DOHH2 (cell line): Measurements from ENCODE around the gene MRPS5.

Experiments used
- CTCF ChIP-seq: fragments of 200-600 bp; sonication (generic); IDR thresholded peaks from one replicate; pipeline ENCODE4 v1.5.1; 2014; ENCODE audit warnings: antibody characterized with exemption, mild to moderate bottlenecking, low read depth, low read length; ENCODE audit not compliant: poor library complexity, severe bottlenecking
- EZH2phosphoT487 ChIP-seq: fragments of 200-600 bp; sonication (generic); IDR thresholded peaks from 2 replicates; pipeline ENCODE4 v1.6.1; 2017; ENCODE audit warnings: borderline replicate concordance, mild to moderate bottlenecking, antibody characterized with exemption, low read length, moderate library complexity, mixed read lengths

- no peak for TF ChIP-seq CTCF
- TF ChIP-seq EZH2phosphoT487: no peak
These were observed 82.2 kb downstream of the MRPS5 start for GRCh38 chr2:95039363-95039762.
